Upper lobe of left lung (tissue), 6 donors: ENCODE results near the gene NDUFAF8. TPM values are rescaled to one million over a fixed set of nuclear protein-coding genes. Genes with fewer than 3 reads are reported as not detected.

Source experiments
- ATAC-seq, 2 donors: fragments of 200-7000 bp; cut with Tn5 transposase; one replicate each; pipeline ENCODE4 v1.9.1; 2022; ENCODE audit warnings: mild to moderate bottlenecking in 2 of 2, moderate library complexity in 2 of 2; ENCODE audit not compliant: low FRiP score in 2 of 2
- DNase-seq, 2 donors: peaks; one replicate each; pipeline ENCODE4 v3.0.0-alpha.2; 2019 to 2020
- H3K27ac ChIP-seq, 4 donors: fragments of 200-600 bp; sonication (generic); one replicate each; pipeline ENCODE4 v1.5.1; 2016 to 2019
- H3K27me3 ChIP-seq, 4 donors: fragments of 200-600 bp; sonication (generic); one replicate each; pipeline ENCODE4 v1.5.1; 2017 to 2019
- H3K36me3 ChIP-seq, 4 donors: fragments of 200-600 bp; sonication (generic); one replicate each; pipeline ENCODE4 v1.5.1; 2016 to 2019
- H3K4me1 ChIP-seq, 4 donors: fragments of 200-600 bp; sonication (generic); one replicate each; pipeline ENCODE4 v1.5.1; 2018 to 2019
- H3K4me3 ChIP-seq, 4 donors: fragments of 200-600 bp; sonication (generic); one replicate each; pipeline ENCODE4 v1.5.1; 2017 to 2019; ENCODE audit warnings: mild to moderate bottlenecking in 2 of 4, moderate library complexity in 1 of 4
- H3K9me3 ChIP-seq, 4 donors: fragments of 200-600 bp; sonication (generic); one replicate each; pipeline ENCODE4 v1.5.1; 2018 to 2019
- EP300 ChIP-seq, 4 donors: sonication (generic); formaldehyde crosslinking; IDR thresholded peaks; one replicate each; pipeline ENCODE4 v1.5.1; 2017; ENCODE audit warnings: antibody characterized with exemption in 4 of 4, control low read depth in 2 of 4
- POLR2A ChIP-seq, 4 donors: fragments of 450-650 bp; IDR thresholded peaks; one replicate each; pipeline ENCODE4 v1.5.1; 2016 to 2017; ENCODE audit warnings: antibody characterized with exemption in 4 of 4, mild to moderate bottlenecking in 2 of 4
- POLR2AphosphoS5 ChIP-seq, 2 donors: sonication (generic); formaldehyde crosslinking; IDR thresholded peaks; one replicate each; pipeline ENCODE4 v1.5.1; 2017; ENCODE audit warnings: antibody characterized with exemption in 2 of 2
- WGBS, 2 donors: methylation state at CpG; one replicate each; pipeline ENCODE4 v1.1.5; 2017 to 2018; 5-methylcytosine and 5-hydroxymethylcytosine counted together
- total RNA-seq, 6 donors: library from RNA; depleted of rRNA in 4 of 6; stranded (reverse); fragments of >200 nt in 4 of 6; gene quantifications; one replicate each; pipeline versions ENCODE4 v1.1.0 to v1.2.1, GENCODE V29; 2016 to 2021
- TF ChIP-seq, protein P1 (sequence below), 6 experiments: fragments of 450-650 bp in 4 of 6; fragments of 200-600 bp in 2 of 6; sonication (generic) in 2 of 6; IDR thresholded peaks; one replicate each; pipeline ENCODE4 v1.5.1; 2016 to 2019; ENCODE audit warnings: antibody characterized with exemption in 6 of 6
- donor health status: DM: no; HTN: no; CAD: no; lungs with moderate emphysema.
- donor health status: DM: no; HTN: yes; CAD: no; lungs with severe emphysema.

Gene NDUFAF8
- total RNA-seq, 6 donors from 2014 or later: 19.6 to 38.1 (median 33.6) TPM

DNA sequence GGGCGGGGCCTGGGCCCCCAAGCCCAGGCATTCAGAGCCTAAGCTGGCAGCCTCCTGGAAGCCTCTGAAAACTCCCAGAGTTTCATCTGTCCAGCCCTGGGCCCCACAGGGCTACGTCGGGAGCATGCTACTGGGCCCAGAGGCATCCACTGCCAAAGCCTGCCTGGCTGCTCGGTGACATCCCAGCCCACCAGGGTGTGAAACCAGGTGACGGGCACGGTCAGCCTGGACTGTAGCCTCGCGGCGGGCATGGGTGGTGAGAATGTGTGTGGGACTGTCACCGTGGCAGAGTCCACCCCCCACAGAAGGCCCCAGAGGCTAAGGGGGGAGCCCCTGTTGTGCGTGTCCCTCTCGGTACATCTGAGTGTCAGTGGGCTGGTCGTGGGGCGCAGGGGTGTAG, 47.5 kb upstream of the NDUFAF8 start:
- H3K36me3 ChIP-seq: peaks cover 0 to 20% (median 9%) of the 10 kb centered on the region in 4 donors
- no peaks in the 10 kb centered on the region for H3K27me3 ChIP-seq
- no peak overlapping the region for H3K27ac ChIP-seq
- DNase-seq (peak in 1 of 2 donors; percentile 57), ATAC-seq (no peak)
- TF ChIP-seq EP300 (IDR thresholded peaks at IDR 0.05): no peak
- no peak for TF ChIP-seq POLR2A (IDR thresholded peaks at IDR 0.05)
- TF ChIP-seq POLR2AphosphoS5 (IDR thresholded peaks at IDR 0.05): no peak
- TF ChIP-seq, protein P1, sequence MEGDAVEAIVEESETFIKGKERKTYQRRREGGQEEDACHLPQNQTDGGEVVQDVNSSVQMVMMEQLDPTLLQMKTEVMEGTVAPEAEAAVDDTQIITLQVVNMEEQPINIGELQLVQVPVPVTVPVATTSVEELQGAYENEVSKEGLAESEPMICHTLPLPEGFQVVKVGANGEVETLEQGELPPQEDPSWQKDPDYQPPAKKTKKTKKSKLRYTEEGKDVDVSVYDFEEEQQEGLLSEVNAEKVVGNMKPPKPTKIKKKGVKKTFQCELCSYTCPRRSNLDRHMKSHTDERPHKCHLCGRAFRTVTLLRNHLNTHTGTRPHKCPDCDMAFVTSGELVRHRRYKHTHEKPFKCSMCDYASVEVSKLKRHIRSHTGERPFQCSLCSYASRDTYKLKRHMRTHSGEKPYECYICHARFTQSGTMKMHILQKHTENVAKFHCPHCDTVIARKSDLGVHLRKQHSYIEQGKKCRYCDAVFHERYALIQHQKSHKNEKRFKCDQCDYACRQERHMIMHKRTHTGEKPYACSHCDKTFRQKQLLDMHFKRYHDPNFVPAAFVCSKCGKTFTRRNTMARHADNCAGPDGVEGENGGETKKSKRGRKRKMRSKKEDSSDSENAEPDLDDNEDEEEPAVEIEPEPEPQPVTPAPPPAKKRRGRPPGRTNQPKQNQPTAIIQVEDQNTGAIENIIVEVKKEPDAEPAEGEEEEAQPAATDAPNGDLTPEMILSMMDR (IDR thresholded peaks at IDR 0.05): no peak
- H3K4me3 ChIP-seq: no peak overlapping the region
- peaks cover 0 to 12% (median 6%) of the 10 kb centered on the region in 4 donors for H3K4me1 ChIP-seq
- 96 to 98% methylated on average over 9 to 14 of the region's 14 CpGs for WGBS, 2 donors
- no peaks in the 10 kb centered on the region for H3K9me3 ChIP-seq

DNA sequence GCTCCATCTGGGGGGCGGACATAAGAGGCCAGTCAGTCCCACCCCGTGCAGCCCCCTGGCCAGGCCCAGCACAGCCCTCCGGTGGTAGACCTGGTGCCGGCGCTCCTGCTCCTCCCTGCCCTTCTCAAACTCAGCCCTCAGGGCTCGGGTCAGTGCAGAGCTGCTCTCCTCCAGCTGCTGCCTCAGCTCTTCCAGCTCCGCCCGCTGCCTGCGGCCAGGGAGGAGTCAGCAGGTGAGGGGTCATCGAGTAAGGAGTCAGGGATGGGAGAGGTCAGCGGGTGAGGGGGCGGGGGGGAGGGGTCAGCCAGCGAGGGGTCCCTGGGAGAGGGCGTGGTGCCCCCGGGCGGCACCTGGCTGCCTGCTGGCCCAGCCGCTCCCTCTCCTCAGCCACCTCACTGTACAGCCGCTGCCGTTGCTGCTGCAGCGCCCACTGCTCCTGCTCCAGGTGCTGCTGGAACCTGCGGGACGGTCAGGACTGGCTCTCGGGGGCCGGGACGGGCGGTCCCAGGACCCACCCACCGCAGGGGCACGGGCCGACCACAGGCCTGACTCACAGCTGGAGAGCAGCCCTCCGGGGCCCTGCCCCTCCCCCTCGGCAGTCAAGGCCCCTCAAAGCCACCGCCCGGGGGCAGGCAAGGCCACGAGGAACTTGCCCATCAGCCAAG, 46.6 kb upstream of the NDUFAF8 start:
- H3K4me1 ChIP-seq: peaks cover 0 to 17% (median 13%) of the 10 kb centered on the region in 4 donors

DNA sequence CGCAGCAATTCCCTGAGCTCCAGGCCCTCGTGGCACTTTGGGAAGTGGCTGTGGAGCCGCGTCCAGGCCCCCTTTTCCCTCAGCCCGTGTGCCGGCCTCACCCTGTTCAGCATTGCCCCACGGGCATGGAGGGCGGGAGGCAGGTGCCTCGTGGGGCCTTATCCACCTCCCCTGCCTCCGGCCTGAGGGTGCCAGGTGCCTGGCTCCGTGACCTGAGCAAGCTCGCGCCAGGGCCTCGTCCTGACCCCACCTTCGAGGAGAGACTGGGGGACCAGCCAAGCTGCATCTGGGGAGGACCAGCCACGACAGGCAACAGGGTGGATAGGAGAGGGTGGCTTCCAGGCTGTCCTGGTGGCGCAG, 46.1 kb upstream of the NDUFAF8 start:
- TF ChIP-seq POLR2A (IDR thresholded peaks at IDR 0.05): no peak
- TF ChIP-seq POLR2AphosphoS5 (IDR thresholded peaks at IDR 0.05): no peak
- H3K4me3 ChIP-seq: no peak overlapping the region
- ATAC-seq: no peak
- no peaks in the 10 kb centered on the region for H3K9me3 ChIP-seq
- peaks cover 0 to 20% (median 9%) of the 10 kb centered on the region in 4 donors for H3K36me3 ChIP-seq
- no peak overlapping the region for H3K27ac ChIP-seq
- no peaks in the 10 kb centered on the region for H3K27me3 ChIP-seq
- DNase-seq: peak in 1 of 2 donors; percentile 69
- H3K4me1 ChIP-seq: peaks cover 0 to 23% (median 15%) of the 10 kb centered on the region in 4 donors
- 91% methylated on average over 10 of the region's 17 CpGs; no CpG with 5 or more reads in 1 of the 2 donors for WGBS, 2 donors

More for the DNA sequence above, 46.6 kb upstream of the NDUFAF8 start:
- WGBS, 2 donors: 92 to 100% methylated on average over 2 to 31 of the region's 34 CpGs
- no peaks in the 10 kb centered on the region for H3K9me3 ChIP-seq
- H3K27ac ChIP-seq: no peak overlapping the region
- DNase-seq (peak in 1 of 2 donors; percentile 75), ATAC-seq (no peak)
- peaks cover 0 to 20% (median 9%) of the 10 kb centered on the region in 4 donors for H3K36me3 ChIP-seq
- H3K4me3 ChIP-seq: no peak overlapping the region
- no peaks in the 10 kb centered on the region for H3K27me3 ChIP-seq
- TF ChIP-seq POLR2AphosphoS5 (IDR thresholded peaks at IDR 0.05) (no peak), EP300 (IDR thresholded peaks at IDR 0.05) (no peak), POLR2A (IDR thresholded peaks at IDR 0.05) (no peak)
- TF ChIP-seq, protein P1 (IDR thresholded peaks at IDR 0.05): no peak

DNA sequence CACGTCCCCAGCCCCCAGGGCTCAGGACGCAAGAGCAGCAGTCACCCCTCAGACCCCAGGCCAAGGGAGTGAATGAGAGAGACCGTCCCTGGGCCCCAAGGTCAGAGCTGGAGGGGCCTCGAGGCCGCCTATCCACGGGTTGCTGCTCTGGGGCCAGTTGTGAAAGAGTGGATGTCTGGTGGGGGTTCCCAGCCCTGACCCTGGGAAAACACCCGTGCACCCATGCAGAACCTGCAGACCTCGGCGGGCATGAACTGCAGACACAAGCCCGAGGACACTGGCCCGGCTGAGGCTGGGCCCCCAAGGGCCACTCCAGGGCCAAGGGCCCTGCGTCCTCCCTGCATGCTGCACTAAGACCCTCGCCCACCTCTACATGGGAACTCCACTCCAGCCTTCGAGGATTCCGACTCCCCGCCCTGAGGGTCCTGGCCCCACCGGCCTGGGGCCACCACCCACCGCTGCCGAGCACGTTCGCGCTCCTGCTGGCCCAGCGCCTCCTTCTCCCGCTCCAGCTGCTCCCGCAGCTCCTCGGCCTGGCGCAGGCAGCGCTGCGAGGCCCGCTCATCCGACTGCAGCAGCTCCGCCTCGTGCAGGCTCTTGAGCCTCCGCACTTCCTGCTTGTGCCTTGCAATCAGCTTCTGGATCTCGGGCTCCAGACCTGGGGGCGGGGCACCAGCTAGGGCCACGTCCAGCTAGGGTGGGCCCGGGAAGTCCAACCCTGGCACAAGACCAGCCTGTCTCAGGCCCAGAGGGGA, 45.5 kb upstream of the NDUFAF8 start:
- WGBS, 2 donors: 76 to 87% methylated on average over 20 to 21 of the region's 38 CpGs
- peaks cover 0 to 20% (median 9%) of the 10 kb centered on the region in 4 donors for H3K36me3 ChIP-seq
- DNase-seq: peak; percentile 43 to 82

DNA sequence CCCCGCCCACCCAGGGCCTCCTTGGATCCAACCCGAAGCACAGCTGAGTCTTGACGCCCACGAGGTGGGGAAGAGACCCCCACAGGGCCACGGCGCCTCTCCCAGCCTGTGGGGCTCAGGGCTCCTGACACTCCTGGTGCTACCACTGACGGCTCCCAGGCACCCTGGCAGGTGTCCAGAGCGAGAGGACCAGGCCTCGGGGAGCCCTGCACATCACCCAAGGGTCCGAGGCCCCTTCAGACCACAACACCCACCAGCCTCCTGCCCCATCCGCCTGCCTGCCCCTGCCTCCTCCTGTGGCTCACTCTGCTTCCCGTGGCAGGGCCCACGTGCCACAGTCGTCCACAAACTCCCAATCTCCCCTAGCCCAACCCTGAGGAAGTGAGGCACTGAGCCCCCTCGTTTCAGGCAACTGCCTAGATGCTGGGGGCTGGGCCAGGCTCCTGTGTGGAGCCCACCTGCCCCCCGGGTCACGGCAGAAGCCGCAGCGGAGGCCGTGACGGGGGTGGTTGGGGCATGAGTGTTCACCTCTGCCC, 44.8 kb upstream of the NDUFAF8 start:
- TF ChIP-seq POLR2AphosphoS5 (IDR thresholded peaks at IDR 0.05) (no peak), EP300 (IDR thresholded peaks at IDR 0.05) (no peak), POLR2A (IDR thresholded peaks at IDR 0.05) (no peak)
- TF ChIP-seq, protein P1 (IDR thresholded peaks at IDR 0.05): no peak
- Histone ChIP-seq H3K9me3 (no peaks in the 10 kb centered on the region), H3K27me3 (no peaks in the 10 kb centered on the region), H3K4me1 (peaks cover 4 to 30% (median 24%) of the 10 kb centered on the region in 4 donors), H3K4me3 (no peak overlapping the region), H3K36me3 (peaks cover 0 to 26% (median 8%) of the 10 kb centered on the region in 4 donors), H3K27ac (no peak overlapping the region)
- WGBS, 2 donors: 92 to 93% methylated on average over 13 to 18 of the region's 21 CpGs
- ATAC-seq: no peak
- peak in 1 of 2 donors; percentile 76 for DNase-seq

More for the DNA sequence above, 45.5 kb upstream of the NDUFAF8 start:
- Histone ChIP-seq H3K4me1 (peaks cover 4 to 24% (median 19%) of the 10 kb centered on the region in 4 donors), H3K9me3 (no peaks in the 10 kb centered on the region), H3K27ac (no peak overlapping the region), H3K4me3 (no peak overlapping the region), H3K27me3 (no peaks in the 10 kb centered on the region)
- TF ChIP-seq POLR2A (IDR thresholded peaks at IDR 0.05) (no peak), POLR2AphosphoS5 (IDR thresholded peaks at IDR 0.05) (peak in 1 of 2 donors; percentile 14)
- ATAC-seq: peak in 1 of 2 donors; percentile 2
